Transverse colon (tissue), 4 donors: ENCODE results near the gene PRLH.

Experiments used
- EP300 ChIP-seq: sonication (generic); formaldehyde crosslinking; IDR thresholded peaks from one replicate; pipeline ENCODE4 v1.6.1; 2017; ENCODE audit warnings: antibody characterized with exemption, low read depth
- POLR2A ChIP-seq: fragments of 450-650 bp; IDR thresholded peaks from one replicate; pipeline ENCODE4 v1.6.1; 2016; ENCODE audit warnings: antibody characterized with exemption, mild to moderate bottlenecking, moderate library complexity
- POLR2AphosphoS5 ChIP-seq, 3 donors: sonication (generic); formaldehyde crosslinking; IDR thresholded peaks; one replicate each; pipeline ENCODE4 v1.6.1; 2016; ENCODE audit warnings: antibody characterized with exemption in 3 of 3
- TF ChIP-seq, protein P1 (sequence below), 5 experiments: fragments of 200-600 bp in 3 of 5; fragments of 450-650 bp in 2 of 5; sonication (generic) in 3 of 5; IDR thresholded peaks; 1 replicate in 2 of 5; 2 replicates in 3 of 5; pipeline ENCODE4 v1.5.1; 2016 to 2017; ENCODE audit warnings: antibody characterized with exemption in 5 of 5, inconsistent platforms in 3 of 5, mild to moderate bottlenecking in 2 of 5, moderate library complexity in 1 of 5

DNA sequence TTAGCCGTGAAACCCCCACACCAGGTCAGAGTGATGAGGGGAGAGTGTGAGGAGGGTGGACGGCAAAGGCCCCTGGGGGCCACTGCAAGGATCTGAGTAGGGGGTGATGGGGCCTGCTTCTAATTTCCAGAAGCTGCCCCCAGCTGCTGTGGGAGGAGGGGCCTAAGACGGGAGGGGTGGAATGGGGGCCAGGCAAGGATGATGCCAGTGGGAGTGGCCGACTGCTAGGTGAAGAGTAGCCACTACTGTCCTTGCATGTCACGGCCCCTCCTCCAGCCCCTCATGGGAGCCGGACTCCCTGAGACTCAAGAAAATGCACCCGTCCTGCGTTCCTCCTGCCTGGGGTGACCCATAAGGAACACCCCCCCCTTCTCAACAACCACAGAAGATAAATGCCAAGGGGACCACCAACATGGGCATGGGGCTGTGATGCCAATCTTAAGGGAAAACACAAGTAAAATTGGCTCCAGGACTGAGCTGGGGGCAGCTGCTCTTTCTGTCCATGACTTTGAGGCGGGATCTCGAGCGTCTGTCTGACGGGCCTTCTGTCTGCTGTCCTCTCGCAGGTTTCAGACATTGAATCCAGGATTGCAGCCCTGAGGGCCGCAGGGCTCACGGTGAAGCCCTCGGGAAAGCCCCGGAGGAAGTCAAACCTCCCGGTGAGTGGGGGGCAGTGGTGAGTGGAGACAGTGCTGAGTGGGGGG is 24.2 kb upstream of the PRLH start:
- TF ChIP-seq EP300: no peak
- TF ChIP-seq POLR2A: no peak
- TF ChIP-seq, protein P1, sequence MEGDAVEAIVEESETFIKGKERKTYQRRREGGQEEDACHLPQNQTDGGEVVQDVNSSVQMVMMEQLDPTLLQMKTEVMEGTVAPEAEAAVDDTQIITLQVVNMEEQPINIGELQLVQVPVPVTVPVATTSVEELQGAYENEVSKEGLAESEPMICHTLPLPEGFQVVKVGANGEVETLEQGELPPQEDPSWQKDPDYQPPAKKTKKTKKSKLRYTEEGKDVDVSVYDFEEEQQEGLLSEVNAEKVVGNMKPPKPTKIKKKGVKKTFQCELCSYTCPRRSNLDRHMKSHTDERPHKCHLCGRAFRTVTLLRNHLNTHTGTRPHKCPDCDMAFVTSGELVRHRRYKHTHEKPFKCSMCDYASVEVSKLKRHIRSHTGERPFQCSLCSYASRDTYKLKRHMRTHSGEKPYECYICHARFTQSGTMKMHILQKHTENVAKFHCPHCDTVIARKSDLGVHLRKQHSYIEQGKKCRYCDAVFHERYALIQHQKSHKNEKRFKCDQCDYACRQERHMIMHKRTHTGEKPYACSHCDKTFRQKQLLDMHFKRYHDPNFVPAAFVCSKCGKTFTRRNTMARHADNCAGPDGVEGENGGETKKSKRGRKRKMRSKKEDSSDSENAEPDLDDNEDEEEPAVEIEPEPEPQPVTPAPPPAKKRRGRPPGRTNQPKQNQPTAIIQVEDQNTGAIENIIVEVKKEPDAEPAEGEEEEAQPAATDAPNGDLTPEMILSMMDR (IDR thresholded peaks at IDR 0.05): no peak
- TF ChIP-seq POLR2AphosphoS5 (IDR thresholded peaks at IDR 0.05): no peak
